K562 (cell line): ENCODE measurements around the gene TXNIP. TPM values are rescaled to one million over a fixed set of nuclear protein-coding genes. Genes with fewer than 3 reads are reported as not detected.
A peak's percentile ranks its signal among the peaks of the same experiment; 100 is the strongest.

Source experiments
- BCOR ChIP-seq: fragments of 450-650 bp; IDR thresholded peaks from 2 replicates; pipeline ENCODE4 v1.6.1; 2016
- CBX5 ChIP-seq: IDR thresholded peaks from 2 replicates; pipeline ENCODE4 v1.6.1; 2014; ENCODE audit warnings: low read depth, borderline replicate concordance
- CHCHD3 ChIP-seq: fragments of 250-450 bp; sonication (Bioruptor Pico); IDR thresholded peaks from 2 replicates; pipeline ENCODE4 v2.1.2; 2022; ENCODE audit warnings: mild to moderate bottlenecking
- DACH1 ChIP-seq: fragments of 450-650 bp; IDR thresholded peaks from 2 replicates; pipeline ENCODE4 v1.6.1; 2018; ENCODE audit not compliant: partially characterized antibody
- HDAC2 ChIP-seq: fragments of 450-650 bp; IDR thresholded peaks from 2 replicates; pipeline ENCODE4 v1.6.1; 2016; ENCODE audit warnings: mild to moderate bottlenecking
- NCOA2 ChIP-seq, 2 experiments: fragments of 450-650 bp; IDR thresholded peaks; 2 replicates each; pipeline ENCODE4 v1.6.1; 2018; ENCODE audit warnings: mild to moderate bottlenecking in 2 of 2, moderate library complexity in 1 of 2; ENCODE audit not compliant: partially characterized antibody in 2 of 2
- NCOA6 ChIP-seq: fragments of 450-650 bp; IDR thresholded peaks from 2 replicates; pipeline ENCODE4 v1.6.1; 2017; ENCODE audit warnings: mild to moderate bottlenecking
- NFE2 ChIP-seq: IDR thresholded peaks from 2 replicates; pipeline ENCODE4 v1.6.1; 2014; ENCODE audit warnings: antibody characterized with exemption, low read depth
- PHF20 ChIP-seq: fragments of 450-650 bp; IDR thresholded peaks from 2 replicates; pipeline ENCODE4 v1.6.1; 2018; ENCODE audit not compliant: partially characterized antibody
- PHTF2 ChIP-seq: fragments of 250-450 bp; sonication (Bioruptor Pico); IDR thresholded peaks from 2 replicates; pipeline ENCODE4 v1.5.0; 2021; ENCODE audit warnings: mild to moderate bottlenecking
- RBM39 ChIP-seq: fragments of 200-400 bp; formaldehyde crosslinking; optimal IDR thresholded peaks from 2 replicates; pipeline ENCODE3; 2018; ENCODE audit warnings: low read depth, low read length
- ZNF121 ChIP-seq: sonication (generic); formaldehyde crosslinking; conservative IDR thresholded peaks from 2 replicates; pipeline ENCODE4 v1.8.0; 2022; ENCODE audit warnings: missing genetic modification reagents
- ZNF668 ChIP-seq: fragments of 250-450 bp; sonication (Bioruptor Pico); IDR thresholded peaks from 2 replicates; pipeline ENCODE4 v1.8.0; 2022; ENCODE audit warnings: mild to moderate bottlenecking, inconsistent platforms
- ZNF77 ChIP-seq: fragments of 250-450 bp; sonication (Bioruptor Pico); IDR thresholded peaks from 2 replicates; pipeline ENCODE4 v1.5.0; 2020
- ZNF780A ChIP-seq: fragments of 250-450 bp; sonication (Bioruptor Pico); IDR thresholded peaks from 2 replicates; pipeline ENCODE4 v1.5.0; 2021; ENCODE audit warnings: mild to moderate bottlenecking
- polyA plus RNA-seq, 8 experiments: library from polyadenylated mRNA; depleted of rRNA in 4 of 8; stranded (reverse) in 5 of 8; unstranded in 3 of 8; fragments of >200 nt; fragmentation: Nextera tagmentation in 2 of 8; fragmentation: Illumina TruSeq in 1 of 8; extraction: Ambion mirVana in 2 of 8; extraction: Trizol in 1 of 8; gene quantifications; 2 replicates each; pipeline versions ENCODE4 v1.2.1 to v1.2.3, GENCODE V29; 2011 to 2014; ENCODE audit warnings: inconsistent platforms in 1 of 8, missing spikeins in 1 of 8
- total RNA-seq, 7 experiments: library from RNA; depleted of rRNA in 6 of 7; stranded (reverse); fragments of >200 nt in 6 of 7; fragmentation: Illumina TruSeq in 2 of 7; extraction: Trizol in 2 of 7; gene quantifications; 2 replicates each; pipeline versions ENCODE4 v1.2.1 to v1.2.3, GENCODE V29; 2011 to 2021; ENCODE audit warnings: low replicate concordance in 1 of 7
- TF ChIP-seq, protein P1 (sequence below), 2 experiments: fragments of 450-650 bp; formaldehyde crosslinking in 1 of 2; IDR thresholded peaks; 2 replicates each; pipeline versions ENCODE4 v1.4.0 to v1.6.1; 2014 to 2020; ENCODE audit warnings: mild to moderate bottlenecking in 2 of 2, borderline replicate concordance in 1 of 2, low read depth in 1 of 2
- TF ChIP-seq, protein P2 (sequence below): sonication (generic); formaldehyde crosslinking; IDR thresholded peaks from 2 replicates; pipeline ENCODE4 v1.8.1; 2023; ENCODE audit warnings: mild to moderate bottlenecking, missing genetic modification reagents
- TF ChIP-seq, protein P3 (sequence below): fragments of 450-650 bp; conservative IDR thresholded peaks from 2 replicates; pipeline ENCODE4 v1.6.1; 2016; ENCODE audit warnings: missing genetic modification characterization, low read depth, mild to moderate bottlenecking, control low read depth, missing compliant biosample characterization

The TXNIP gene
- total and polyA plus RNA-seq, 9 of the 15 experiments (the other 6 are each of a cell fraction or from before 2014, with no cell fraction given): 120 to 499 (median 257) TPM

DNA sequence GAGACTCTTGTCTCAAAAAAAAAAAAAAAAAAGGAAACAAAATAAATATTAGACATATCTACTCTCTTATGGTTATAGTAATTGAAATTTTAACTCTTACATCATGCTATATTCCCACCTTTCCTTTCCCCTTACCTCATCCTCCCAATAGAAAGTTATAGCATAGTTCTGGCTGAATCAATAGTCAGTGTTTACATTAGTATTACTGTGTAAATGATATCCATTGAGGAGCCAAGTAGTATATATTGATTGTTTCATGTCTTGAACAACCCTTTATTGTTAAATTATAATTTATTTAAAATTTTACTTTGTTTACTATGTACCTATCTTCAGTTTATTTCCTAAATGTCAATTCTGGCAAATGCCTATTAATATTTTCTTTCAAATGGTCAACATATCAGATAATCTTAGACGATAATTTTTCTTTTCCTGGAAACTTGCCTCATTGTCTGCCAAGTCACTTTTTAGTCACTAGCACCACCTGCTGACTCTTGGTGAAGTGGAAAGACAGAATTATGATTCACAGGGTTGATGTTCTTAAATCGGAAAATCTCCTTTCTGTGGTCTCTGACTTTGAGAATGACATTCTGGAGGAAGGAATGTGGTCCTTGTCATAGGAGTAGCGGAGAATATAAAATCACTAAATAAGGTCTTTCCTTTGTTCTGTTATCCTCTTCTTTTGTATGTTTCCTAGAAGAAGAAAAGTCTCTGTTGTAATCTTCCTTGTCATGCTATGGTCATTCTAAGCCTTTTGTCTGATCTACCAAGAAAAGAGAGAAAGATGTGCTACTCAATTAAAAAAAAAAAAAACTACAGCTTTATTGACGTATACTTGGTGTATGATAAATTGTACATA lies 16.6 kb upstream of the TXNIP start (continued):
- TF ChIP-seq BCOR (no peak), ZNF780A (CRISPR knock-in tag) (no peak), RBM39 (no peak), PHF20 (no peak), PHTF2 (CRISPR knock-in tag) (no peak), NFE2 (peak; percentile 25; the same call in 1 of the 2 replicates), DACH1 (peak; percentile 46), ZNF77 (CRISPR knock-in tag) (no peak), CBX5 (no peak), NCOA2 (IDR thresholded peaks at IDR 0.05; ENCODE audit: partially characterized antibody in 2 of 2) (peak in 1 of 2 experiments; percentile 22), NCOA6 (no peak), HDAC2 (no peak), CHCHD3 (CRISPR knock-in tag) (no peak), ZNF121 (CRISPR knock-in tag) (no peak), ZNF668 (CRISPR knock-in tag) (no peak)
- TF ChIP-seq, protein P1, sequence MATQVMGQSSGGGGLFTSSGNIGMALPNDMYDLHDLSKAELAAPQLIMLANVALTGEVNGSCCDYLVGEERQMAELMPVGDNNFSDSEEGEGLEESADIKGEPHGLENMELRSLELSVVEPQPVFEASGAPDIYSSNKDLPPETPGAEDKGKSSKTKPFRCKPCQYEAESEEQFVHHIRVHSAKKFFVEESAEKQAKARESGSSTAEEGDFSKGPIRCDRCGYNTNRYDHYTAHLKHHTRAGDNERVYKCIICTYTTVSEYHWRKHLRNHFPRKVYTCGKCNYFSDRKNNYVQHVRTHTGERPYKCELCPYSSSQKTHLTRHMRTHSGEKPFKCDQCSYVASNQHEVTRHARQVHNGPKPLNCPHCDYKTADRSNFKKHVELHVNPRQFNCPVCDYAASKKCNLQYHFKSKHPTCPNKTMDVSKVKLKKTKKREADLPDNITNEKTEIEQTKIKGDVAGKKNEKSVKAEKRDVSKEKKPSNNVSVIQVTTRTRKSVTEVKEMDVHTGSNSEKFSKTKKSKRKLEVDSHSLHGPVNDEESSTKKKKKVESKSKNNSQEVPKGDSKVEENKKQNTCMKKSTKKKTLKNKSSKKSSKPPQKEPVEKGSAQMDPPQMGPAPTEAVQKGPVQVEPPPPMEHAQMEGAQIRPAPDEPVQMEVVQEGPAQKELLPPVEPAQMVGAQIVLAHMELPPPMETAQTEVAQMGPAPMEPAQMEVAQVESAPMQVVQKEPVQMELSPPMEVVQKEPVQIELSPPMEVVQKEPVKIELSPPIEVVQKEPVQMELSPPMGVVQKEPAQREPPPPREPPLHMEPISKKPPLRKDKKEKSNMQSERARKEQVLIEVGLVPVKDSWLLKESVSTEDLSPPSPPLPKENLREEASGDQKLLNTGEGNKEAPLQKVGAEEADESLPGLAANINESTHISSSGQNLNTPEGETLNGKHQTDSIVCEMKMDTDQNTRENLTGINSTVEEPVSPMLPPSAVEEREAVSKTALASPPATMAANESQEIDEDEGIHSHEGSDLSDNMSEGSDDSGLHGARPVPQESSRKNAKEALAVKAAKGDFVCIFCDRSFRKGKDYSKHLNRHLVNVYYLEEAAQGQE (IDR thresholded peaks at IDR 0.05; ENCODE audit: borderline replicate concordance): peak; percentile 91
- TF ChIP-seq, protein P1 (CRISPR knock-in tag; IDR thresholded peaks at IDR 0.05; ENCODE audit: low read depth): no peak
- TF ChIP-seq, protein P2, sequence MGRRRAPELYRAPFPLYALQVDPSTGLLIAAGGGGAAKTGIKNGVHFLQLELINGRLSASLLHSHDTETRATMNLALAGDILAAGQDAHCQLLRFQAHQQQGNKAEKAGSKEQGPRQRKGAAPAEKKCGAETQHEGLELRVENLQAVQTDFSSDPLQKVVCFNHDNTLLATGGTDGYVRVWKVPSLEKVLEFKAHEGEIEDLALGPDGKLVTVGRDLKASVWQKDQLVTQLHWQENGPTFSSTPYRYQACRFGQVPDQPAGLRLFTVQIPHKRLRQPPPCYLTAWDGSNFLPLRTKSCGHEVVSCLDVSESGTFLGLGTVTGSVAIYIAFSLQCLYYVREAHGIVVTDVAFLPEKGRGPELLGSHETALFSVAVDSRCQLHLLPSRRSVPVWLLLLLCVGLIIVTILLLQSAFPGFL (CRISPR knock-in tag): no peak
- TF ChIP-seq, protein P3, sequence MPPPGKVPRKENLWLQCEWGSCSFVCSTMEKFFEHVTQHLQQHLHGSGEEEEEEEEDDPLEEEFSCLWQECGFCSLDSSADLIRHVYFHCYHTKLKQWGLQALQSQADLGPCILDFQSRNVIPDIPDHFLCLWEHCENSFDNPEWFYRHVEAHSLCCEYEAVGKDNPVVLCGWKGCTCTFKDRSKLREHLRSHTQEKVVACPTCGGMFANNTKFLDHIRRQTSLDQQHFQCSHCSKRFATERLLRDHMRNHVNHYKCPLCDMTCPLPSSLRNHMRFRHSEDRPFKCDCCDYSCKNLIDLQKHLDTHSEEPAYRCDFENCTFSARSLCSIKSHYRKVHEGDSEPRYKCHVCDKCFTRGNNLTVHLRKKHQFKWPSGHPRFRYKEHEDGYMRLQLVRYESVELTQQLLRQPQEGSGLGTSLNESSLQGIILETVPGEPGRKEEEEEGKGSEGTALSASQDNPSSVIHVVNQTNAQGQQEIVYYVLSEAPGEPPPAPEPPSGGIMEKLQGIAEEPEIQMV: no peak
